Measurements from ENCODE around the gene IFI27L1.
"Not testable (repeated sequence)": the region's sequence is repeated elsewhere in the genome, so short reads cannot be mapped to it uniquely, and the experiment has no call there.

IFI27L1 gene

GRCh38 chr14:94048691-94049624 is 32.2 kb upstream of the IFI27L1 start:
- DNase-seq (ENCODE audit: low read depth): no peak

DNA sequence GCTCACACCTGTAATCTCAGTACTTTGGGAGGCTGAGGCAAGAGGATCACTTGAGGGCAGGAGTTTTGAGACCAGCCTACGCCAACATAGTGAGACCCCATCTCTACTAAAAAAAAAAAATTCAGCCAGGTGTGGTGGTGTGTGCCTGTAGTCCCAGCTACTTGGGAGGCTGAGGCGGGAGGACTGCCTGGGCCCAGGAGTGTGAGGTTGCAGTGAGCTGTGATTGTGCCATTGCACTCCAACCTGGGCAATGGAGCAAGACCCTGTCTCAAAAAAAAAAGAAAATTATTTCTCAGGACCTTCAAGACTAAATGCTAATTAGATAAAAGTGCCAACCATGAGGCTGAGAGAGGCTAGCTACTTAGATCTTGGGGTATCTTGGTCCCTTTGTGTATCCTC is 31.5 kb upstream of the IFI27L1 start:
- DNase-seq (ENCODE audit: low read depth): no peak

DNA sequence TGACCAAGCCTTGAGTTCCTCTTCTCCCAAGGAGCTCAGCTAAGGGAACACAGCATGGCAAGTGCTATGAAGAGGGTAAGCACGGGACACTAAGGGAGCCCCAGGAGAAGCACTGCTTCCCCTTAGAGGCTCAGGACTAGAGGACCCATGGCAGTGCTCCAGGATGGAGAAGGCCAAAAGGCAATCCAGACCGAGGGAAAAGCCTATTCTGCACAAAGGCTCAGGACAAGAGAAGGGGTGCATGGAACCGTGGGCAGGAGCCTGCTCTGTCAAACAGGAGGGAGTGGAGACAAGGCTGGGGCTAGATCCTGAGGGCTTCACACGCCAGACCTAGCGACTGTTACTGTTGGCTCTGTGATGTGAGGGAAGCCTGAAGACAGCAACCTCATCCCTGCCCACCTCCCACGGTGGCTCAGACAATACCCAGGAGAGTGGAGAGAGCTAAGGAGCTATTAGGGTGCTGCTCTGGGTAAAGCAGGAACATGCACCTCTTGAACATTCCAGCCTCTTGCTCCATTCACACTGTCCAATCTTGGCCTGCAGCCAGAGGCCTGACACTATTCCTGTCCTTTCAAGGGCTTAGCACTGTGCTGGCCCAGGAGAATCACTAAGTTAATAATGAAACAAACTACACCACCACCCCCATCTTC is 30.8 kb upstream of the IFI27L1 start:
- no peak for DNase-seq (ENCODE audit: low read depth)

DNA sequence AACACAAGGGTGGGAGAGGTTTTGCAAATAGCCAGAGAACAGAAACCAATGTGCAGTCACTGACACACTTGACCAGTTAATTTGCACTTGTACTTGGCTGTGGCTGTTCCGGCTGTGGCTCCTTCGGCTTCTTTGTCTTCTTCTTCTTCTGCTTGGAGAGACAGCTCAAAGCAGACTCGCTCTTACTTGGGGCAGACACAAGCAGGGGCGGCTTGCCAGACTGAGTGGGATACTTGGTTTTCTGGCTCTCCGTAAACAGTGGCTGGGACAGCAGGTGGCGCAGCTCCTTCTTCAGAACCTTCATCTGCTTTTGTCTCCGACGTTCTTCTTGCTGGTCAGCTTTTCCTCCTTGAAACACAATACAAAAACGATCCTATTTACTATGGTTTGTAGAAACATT is 30.0 kb upstream of the IFI27L1 start:
- no peak for DNase-seq (ENCODE audit: low read depth)

- no peak for DNase-seq (ENCODE audit: low read depth)
These were observed 29.3 kb upstream of the IFI27L1 start for GRCh38 chr14:94051779-94052178.

- DNase-seq (ENCODE audit: low read depth): no peak
These were observed 28.9 kb upstream of the IFI27L1 start for GRCh38 chr14:94052199-94052598.

GRCh38 chr14:94052662-94053061 is 28.4 kb upstream of the IFI27L1 start:
- DNase-seq (ENCODE audit: low read depth): no peak

GRCh38 chr14:94054401-94054800 is 26.7 kb upstream of the IFI27L1 start:
- DNase-seq (ENCODE audit: low read depth): no peak

- no peak for DNase-seq (ENCODE audit: low read depth)
These were observed 26.2 kb upstream of the IFI27L1 start for GRCh38 chr14:94054936-94055335.

DNA sequence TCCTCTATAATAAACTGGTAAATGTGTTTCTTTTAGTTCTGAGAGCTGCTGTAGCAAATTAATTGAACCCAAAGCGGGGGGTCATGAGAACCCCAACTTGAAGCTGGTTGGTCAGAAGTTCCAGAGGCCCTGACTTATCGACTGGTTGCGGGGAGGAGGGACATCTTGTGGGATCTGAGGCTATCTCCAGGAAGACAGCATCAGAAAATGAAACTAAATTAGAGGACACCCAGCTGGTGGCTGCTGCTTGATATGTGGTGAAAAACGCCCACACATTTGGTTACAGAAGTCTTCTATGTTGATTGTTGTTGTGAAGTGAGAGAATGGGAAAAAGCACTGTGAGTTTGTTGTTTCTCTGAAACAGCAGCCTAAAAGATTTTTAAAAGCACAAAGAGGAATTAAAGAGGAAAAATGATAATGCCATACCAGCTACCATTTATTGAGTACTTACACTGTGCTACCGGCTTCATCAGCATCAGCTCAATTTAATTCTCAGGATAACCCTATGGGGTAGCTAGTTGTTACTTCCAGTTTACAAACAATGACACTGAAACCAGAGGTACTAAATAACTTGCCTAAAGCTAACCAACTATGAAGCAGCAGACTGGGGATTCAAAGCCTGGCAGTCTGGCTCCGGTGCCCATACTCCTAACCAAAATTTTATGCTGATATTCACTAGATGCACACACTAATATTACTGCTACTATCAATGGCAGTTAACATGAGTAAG is 24.4 kb upstream of the IFI27L1 start:
- no peak for DNase-seq (ENCODE audit: low read depth)

DNA sequence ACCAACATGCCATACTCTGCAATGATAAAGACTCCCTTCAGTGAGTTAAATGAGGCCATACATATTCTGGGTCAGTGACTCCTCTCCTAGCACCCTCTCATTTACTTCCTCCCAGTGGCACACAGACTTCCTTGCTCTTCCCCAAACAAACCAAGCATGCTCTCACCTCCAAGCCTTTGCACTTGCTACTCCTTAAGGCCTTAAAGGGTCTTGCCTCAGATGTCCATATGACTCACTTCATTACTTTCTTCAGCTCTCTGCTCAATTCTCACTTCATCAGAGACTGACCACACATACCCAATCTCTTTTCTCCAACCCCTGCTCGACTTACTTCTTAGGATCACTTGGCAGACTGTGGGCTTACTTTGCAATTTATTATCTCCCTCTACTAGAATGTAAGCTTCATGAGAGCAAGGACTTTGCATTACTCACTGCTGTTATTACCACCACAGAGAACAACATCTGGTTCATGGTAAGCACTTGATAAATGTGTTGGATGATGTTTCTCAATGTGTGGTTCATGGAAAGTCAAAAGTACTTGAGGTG is 22.9 kb upstream of the IFI27L1 start:
- no peak for DNase-seq (ENCODE audit: low read depth)

- DNase-seq (ENCODE audit: low read depth): no peak
These were observed 22.4 kb upstream of the IFI27L1 start for GRCh38 chr14:94058674-94059138.

GRCh38 chr14:94059998-94060397 is 21.1 kb upstream of the IFI27L1 start:
- no peak for DNase-seq (ENCODE audit: low read depth)

- no peak for DNase-seq (ENCODE audit: low read depth)
These were observed 18.7 kb upstream of the IFI27L1 start for GRCh38 chr14:94062344-94062940.

DNA sequence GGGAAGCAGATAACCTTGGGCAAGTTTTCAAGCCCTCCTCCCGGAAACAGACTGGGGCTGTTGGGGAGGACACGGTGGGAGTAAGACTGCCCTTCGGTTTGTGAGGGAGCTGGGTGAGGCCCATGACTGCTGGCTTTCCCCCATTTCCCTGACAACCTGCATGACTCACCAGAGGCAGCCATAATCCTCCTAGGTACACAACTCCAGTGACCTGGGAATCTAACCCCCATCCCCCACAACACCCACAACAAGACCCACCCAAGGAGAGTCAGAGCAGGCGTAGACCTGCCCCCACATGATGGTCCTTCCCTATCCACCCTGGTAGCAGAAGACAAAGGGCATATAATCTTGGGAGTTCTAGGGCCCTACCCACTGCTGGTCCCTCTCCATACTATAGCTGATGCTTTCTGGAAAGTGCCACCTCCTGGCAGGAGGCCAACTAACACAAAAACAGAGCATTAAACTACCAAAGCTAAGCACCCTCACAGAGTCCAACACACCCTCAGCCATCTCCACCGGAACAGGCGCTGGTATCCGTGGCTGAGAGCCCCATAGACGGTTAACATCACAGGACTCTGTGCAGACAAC is 14.9 kb upstream of the IFI27L1 start:
- DNase-seq (ENCODE audit: low read depth): no peak

DNA sequence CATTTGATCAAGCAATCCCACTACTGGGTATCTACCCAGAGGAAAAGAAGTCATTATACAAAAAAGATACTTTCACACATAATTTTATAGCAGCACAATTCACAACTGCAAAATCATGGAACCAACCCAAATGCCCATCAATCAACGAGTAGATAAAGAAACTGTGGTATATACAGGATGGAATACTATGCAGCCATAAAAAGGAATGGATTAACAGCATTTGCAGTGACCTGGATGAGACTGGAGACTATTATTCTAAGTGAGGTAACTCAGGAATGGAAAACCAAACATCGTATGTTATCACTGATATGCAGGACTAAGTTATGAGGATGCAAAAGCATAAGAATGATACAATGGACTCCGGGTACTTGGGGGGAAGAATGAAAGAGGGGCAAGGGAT is 9.0 kb upstream of the IFI27L1 start:
- DNase-seq (ENCODE audit: low read depth): not testable (repeated sequence)

- no peak for DNase-seq (ENCODE audit: low read depth)
These were observed 6.6 kb upstream of the IFI27L1 start for GRCh38 chr14:94074534-94074933.

DNA sequence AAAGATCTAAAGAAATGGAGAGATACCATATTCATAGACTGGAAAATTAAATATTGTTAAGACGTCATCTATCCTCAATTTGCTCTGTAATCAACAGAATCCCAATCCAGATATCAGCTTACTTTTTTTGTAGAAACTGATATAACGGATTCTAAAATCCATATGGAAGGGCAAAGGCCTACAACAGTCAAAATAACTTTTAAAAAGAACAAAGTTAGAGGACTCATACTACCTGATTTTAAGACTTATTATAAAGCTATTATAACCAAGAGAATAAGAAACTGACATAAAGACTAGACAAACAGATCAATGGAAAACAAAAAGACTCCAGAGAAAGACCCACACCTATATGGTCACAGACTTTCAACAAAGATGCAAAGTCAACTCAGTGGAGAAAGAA is 6.1 kb upstream of the IFI27L1 start:
- no peak for DNase-seq (ENCODE audit: low read depth)

- DNase-seq (ENCODE audit: low read depth): no peak
These were observed 3.8 kb upstream of the IFI27L1 start for GRCh38 chr14:94077111-94077821.

- no peak for DNase-seq (ENCODE audit: low read depth)
These were observed 3.3 kb upstream of the IFI27L1 start for GRCh38 chr14:94077823-94078222.

Data from stimulated activated CD8-positive, alpha-beta memory T cell treated with anti-CD3 and anti-CD28 coated beads, Interleukin-15, amount 100 ng/mL, for 24 hours (primary cell).